Calu3 (cell line): ENCODE data around the gene SDC1. TPM values are rescaled to one million over a fixed set of nuclear protein-coding genes. Genes with fewer than 3 reads are reported as not detected.
A peak's percentile ranks its signal among the peaks of the same experiment; 100 is the strongest.

Experiments
- BruUV-seq: library from RNA; stranded (reverse); fragments of 400-500 nt; replicated peaks from 2 replicates; lab custom pipeline; 2021; lab: Mats Ljungman, UMichigan
- CTCF ChIA-PET: fragments of 300-600 bp; sonication (Branson Sonifier 250); formaldehyde crosslinking; loops from one replicate; lab custom pipeline; 2022; ENCODE audit warnings: antibody characterized with exemption; lab: Charles Lee
- DNase-seq: peaks from one replicate; pipeline ENCODE4 v3.0.0; 2022
- H3K27ac Mint-ChIP-seq: one replicate; pipeline ENCODE4 v1.8.0; 2022; ENCODE audit warnings: mixed read lengths; ENCODE audit not compliant: unreplicated experiment
- H3K27me3 Mint-ChIP-seq: one replicate; pipeline ENCODE4 v1.8.0; 2022; ENCODE audit warnings: mixed read lengths; ENCODE audit not compliant: unreplicated experiment
- H3K36me3 Mint-ChIP-seq: one replicate; pipeline ENCODE4 v1.8.0; 2022; ENCODE audit warnings: mild to moderate bottlenecking, moderate library complexity, mixed read lengths; ENCODE audit not compliant: insufficient read depth, unreplicated experiment
- H3K4me1 Mint-ChIP-seq: one replicate; pipeline ENCODE4 v1.8.0; 2022; ENCODE audit warnings: mild to moderate bottlenecking, low read depth, mixed read lengths; ENCODE audit not compliant: unreplicated experiment
- H3K4me3 Mint-ChIP-seq: one replicate; pipeline ENCODE4 v1.8.0; 2022; ENCODE audit warnings: mild to moderate bottlenecking, low read depth, moderate library complexity, mixed read lengths; ENCODE audit not compliant: unreplicated experiment
- H3K9me3 Mint-ChIP-seq: one replicate; pipeline ENCODE4 v1.8.0; 2022; ENCODE audit warnings: low read depth, mixed read lengths; ENCODE audit not compliant: unreplicated experiment
- intact Hi-C: fragments of 100-400 bp; cut with micrococcal nuclease; formaldehyde crosslinking; loops from one replicate; pipeline ENCODE4 v1.10.0; 2022; ENCODE audit not compliant: unreplicated experiment
- total RNA-seq: library from RNA; stranded (reverse); gene quantifications from 2 replicates; pipeline ENCODE4 v1.2.3, GENCODE V29; 2022
- TF ChIP-seq, protein P1 (sequence below): fragments of 200-600 bp; IDR thresholded peaks from one replicate; pipeline ENCODE4 v1.8.0; 2022; ENCODE audit warnings: antibody characterized with exemption; ENCODE audit not compliant: unreplicated experiment

Gene SDC1
- total RNA-seq, 1 experiment from 2014 or later, result 118 TPM

- TF ChIP-seq, protein P1, sequence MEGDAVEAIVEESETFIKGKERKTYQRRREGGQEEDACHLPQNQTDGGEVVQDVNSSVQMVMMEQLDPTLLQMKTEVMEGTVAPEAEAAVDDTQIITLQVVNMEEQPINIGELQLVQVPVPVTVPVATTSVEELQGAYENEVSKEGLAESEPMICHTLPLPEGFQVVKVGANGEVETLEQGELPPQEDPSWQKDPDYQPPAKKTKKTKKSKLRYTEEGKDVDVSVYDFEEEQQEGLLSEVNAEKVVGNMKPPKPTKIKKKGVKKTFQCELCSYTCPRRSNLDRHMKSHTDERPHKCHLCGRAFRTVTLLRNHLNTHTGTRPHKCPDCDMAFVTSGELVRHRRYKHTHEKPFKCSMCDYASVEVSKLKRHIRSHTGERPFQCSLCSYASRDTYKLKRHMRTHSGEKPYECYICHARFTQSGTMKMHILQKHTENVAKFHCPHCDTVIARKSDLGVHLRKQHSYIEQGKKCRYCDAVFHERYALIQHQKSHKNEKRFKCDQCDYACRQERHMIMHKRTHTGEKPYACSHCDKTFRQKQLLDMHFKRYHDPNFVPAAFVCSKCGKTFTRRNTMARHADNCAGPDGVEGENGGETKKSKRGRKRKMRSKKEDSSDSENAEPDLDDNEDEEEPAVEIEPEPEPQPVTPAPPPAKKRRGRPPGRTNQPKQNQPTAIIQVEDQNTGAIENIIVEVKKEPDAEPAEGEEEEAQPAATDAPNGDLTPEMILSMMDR, result no peak
- intact Hi-C loops, result loop anchor here (2.0 to 5.0 kb wide), 2 partner anchors 37 to 43 kb away; no protein-coding TSS in a partner anchor
- H3K27me3 Mint-ChIP-seq, result no peaks in the 10 kb centered on the region
- CTCF ChIA-PET, result interaction anchor here (1.0 to 1.2 kb wide), 2 partner anchors 82 to 136 kb away, joined by 3 read pairs; no protein-coding TSS in a partner anchor
- H3K4me1 Mint-ChIP-seq, result peaks cover 54% of the 10 kb centered on the region
- H3K27ac Mint-ChIP-seq, result peak overlapping the region; percentile 90
- no peaks in the 10 kb centered on the region for H3K9me3 Mint-ChIP-seq
- peak; percentile 15 for DNase-seq
- peaks cover 15% of the 10 kb centered on the region for H3K36me3 Mint-ChIP-seq
- H3K4me3 Mint-ChIP-seq, result no peak overlapping the region
- BruUV-seq, result no TSS peak
These were observed 39.5 kb downstream of the SDC1 start for GRCh38 chr2:20185176-20186022.

- Mint-ChIP-seq H3K4me1 (peaks cover 54% of the 10 kb centered on the region), H3K36me3 (peaks cover 15% of the 10 kb centered on the region), H3K9me3 (no peaks in the 10 kb centered on the region), H3K27ac (peak overlapping the region; percentile 90), H3K4me3 (no peak overlapping the region), H3K27me3 (no peaks in the 10 kb centered on the region)
- intact Hi-C loops, result loop anchor here (2.0 kb wide), 1 partner anchor 42 kb away; no protein-coding TSS in a partner anchor
- BruUV-seq, result no TSS peak
- TF ChIP-seq, protein P1, result no peak
- peak; percentile 55 for DNase-seq
- CTCF ChIA-PET, result interaction anchor here (1.3 kb wide), 1 partner anchor 43 kb away, joined by 3 read pairs; no protein-coding TSS in a partner anchor
These were observed 40.6 kb downstream of the SDC1 start for GRCh38 chr2:20184067-20184938.

GRCh38 chr2:20183373-20183772 is 41.6 kb downstream of the SDC1 start:
- TF ChIP-seq, protein P1, result no peak
- CTCF ChIA-PET, result interaction anchor here (1.3 kb wide), 1 partner anchor 42 kb away, joined by 3 read pairs; no protein-coding TSS in a partner anchor
- peaks cover 61% of the 10 kb centered on the region for H3K4me1 Mint-ChIP-seq
- peaks cover 15% of the 10 kb centered on the region for H3K36me3 Mint-ChIP-seq
- DNase-seq, result no peak
- intact Hi-C loops, result no loop called here
- no peak overlapping the region for H3K27ac Mint-ChIP-seq
- no peaks in the 10 kb centered on the region for H3K27me3 Mint-ChIP-seq
- no peak overlapping the region for H3K4me3 Mint-ChIP-seq
- no TSS peak for BruUV-seq
- no peaks in the 10 kb centered on the region for H3K9me3 Mint-ChIP-seq

GRCh38 chr2:20182241-20182931 is 42.5 kb downstream of the SDC1 start:
- CTCF ChIA-PET, result no interaction called here
- TF ChIP-seq, protein P1, result no peak
- H3K36me3 Mint-ChIP-seq, result peaks cover 15% of the 10 kb centered on the region
- peaks cover 61% of the 10 kb centered on the region for H3K4me1 Mint-ChIP-seq
- intact Hi-C loops, result no loop called here
- H3K27ac Mint-ChIP-seq, result peak overlapping the region; percentile 63
- BruUV-seq, result no TSS peak
- no peaks in the 10 kb centered on the region for H3K27me3 Mint-ChIP-seq
- H3K4me3 Mint-ChIP-seq, result no peak overlapping the region
- DNase-seq, result peak; percentile 61
- no peaks in the 10 kb centered on the region for H3K9me3 Mint-ChIP-seq
